ENCODE results near the gene NRTN. TPM values are rescaled to one million over a fixed set of nuclear protein-coding genes. Genes with fewer than 3 reads are reported as not detected.

NRTN gene
- total RNA-seq, 1 experiment from 2014 or later, result 0.80 TPM

DNA sequence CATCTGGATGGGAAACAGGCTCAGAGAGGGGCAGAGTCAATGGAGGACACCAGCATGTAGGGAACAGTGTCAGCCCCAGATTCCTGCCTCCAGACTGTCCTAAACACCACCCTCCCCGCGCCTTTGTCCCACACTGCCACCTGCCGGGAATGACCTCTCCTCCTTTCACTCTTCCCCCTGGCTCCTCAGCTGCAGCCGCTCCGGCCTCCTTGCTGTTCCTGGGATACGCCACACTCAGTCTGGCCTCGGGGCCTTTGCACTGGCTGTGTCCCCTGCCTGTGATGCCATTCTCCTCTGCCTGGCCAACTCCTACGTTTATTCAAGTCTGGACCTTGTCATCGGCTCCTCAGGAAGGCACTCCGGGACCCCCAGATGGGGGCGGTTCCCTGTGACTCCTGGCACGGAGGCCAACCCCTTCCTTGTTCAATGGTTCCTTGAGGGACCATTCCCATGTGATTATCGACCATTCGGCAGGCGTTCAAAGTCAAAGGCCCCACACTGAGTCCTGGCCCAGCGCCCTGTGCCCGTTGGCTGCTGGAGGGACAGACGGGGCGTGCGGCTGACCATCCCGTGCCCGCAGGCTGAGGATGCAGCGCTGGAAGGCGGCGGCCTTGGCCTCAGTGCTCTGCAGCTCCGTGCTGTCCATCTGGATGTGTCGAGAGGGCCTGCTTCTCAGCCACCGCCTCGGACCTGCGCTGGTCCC is 18.9 kb downstream of the NRTN start:
- CTCF ChIA-PET, result interaction anchor here (1.0 to 1.4 kb wide), 2 partner anchors 17 to 19 kb away, joined by 4 to 5 read pairs; partner anchors contain the start of gene NRTN
- no peaks in the 10 kb centered on the region for H3K36me3 ChIP-seq (ENCODE audit: control insufficient read depth, insufficient read depth, low read length)
- POLR2A ChIA-PET, result no interaction called here
- no peak overlapping the region for H3K27ac ChIP-seq (ENCODE audit: low read length)
- in situ Hi-C loops (cut with HindIII; ENCODE audit: low pct_unique_long_range_greater_than_20kb, low sequenced_read_pairs), result no loop called here
- BruUV-seq (replicated peaks), result no TSS peak
- no peaks in the 10 kb centered on the region for H3K9me3 ChIP-seq (ENCODE audit: control insufficient read depth, insufficient read depth, low read depth, low read length)
- ATAC-seq (peak; percentile 74), DNase-seq (ENCODE audit: low read depth, low spot score) (no peak)
- intact Hi-C loops (cut with micrococcal nuclease; ENCODE audit: unreplicated experiment), result no loop called here
- no peaks in the 10 kb centered on the region for H3K27me3 ChIP-seq (ENCODE audit: control insufficient read depth, insufficient read depth, low read length)
- H3K4me1 ChIP-seq (ENCODE audit: control insufficient read depth, insufficient read depth, low read length), result peaks cover 8% of the 10 kb centered on the region
- H3K4me3 ChIP-seq (ENCODE audit: low read depth in 2 of 2, low read length in 2 of 2), result no peak overlapping the region
- TF ChIP-seq POLR2AphosphoS5 (IDR thresholded peaks at IDR 0.05; ENCODE audit: low read depth, low read length) (no peak), TCF7L2 (IDR thresholded peaks at IDR 0.05; ENCODE audit: low read depth, low read length) (no peak), CTCF (IDR thresholded peaks at IDR 0.05) (peak; percentile 78; the same call in 1 of the 2 replicates), REST (IDR thresholded peaks at IDR 0.05; ENCODE audit: insufficient read depth in 1 of 2, low read depth in 2 of 2, low read length in 1 of 2) (no peak), SIN3A (IDR thresholded peaks at IDR 0.05; ENCODE audit: borderline replicate concordance, insufficient read depth, low read depth, low read length) (no peak)

DNA sequence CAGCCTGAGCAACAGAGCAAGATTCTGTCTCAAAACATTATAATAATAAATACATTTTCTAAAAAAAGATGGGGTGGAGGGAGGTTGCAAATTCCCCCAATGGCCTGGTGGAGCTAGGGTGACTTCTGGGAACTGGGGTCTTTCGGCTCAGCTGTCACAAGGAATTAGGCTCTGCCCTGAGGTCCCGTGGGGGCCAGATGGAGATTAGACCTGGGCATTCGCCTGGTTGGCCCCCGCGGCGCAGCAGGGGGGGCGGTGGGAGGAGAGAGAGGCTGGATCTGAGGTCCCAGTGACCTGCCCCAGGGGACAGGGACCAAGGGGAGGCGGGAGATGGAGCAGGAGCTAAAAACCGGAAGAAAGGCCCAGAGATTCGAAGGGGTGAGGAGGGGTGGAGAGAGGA is 19.9 kb downstream of the NRTN start:
- ChIA-PET CTCF (interaction anchor here (0.5 to 1.4 kb wide), 4 partner anchors 20 to 75 kb away, joined by 5 to 16 read pairs (median 10); partner anchors contain the start of gene NRTN), POLR2A (interaction anchor here (0.5 kb wide), 1 partner anchor 106 kb away, joined by 3 read pairs; no protein-coding TSS in a partner anchor)
- peaks cover 8% of the 10 kb centered on the region for H3K4me1 ChIP-seq (ENCODE audit: control insufficient read depth, insufficient read depth, low read length)
- H3K9me3 ChIP-seq (ENCODE audit: control insufficient read depth, insufficient read depth, low read depth, low read length), result no peaks in the 10 kb centered on the region
- no TSS peak for BruUV-seq (replicated peaks)
- no peak overlapping the region for H3K4me3 ChIP-seq (ENCODE audit: low read depth in 2 of 2, low read length in 2 of 2)
- ATAC-seq, result no peak
- H3K27me3 ChIP-seq (ENCODE audit: control insufficient read depth, insufficient read depth, low read length), result no peaks in the 10 kb centered on the region
- TF ChIP-seq SIN3A (IDR thresholded peaks at IDR 0.05; ENCODE audit: borderline replicate concordance, insufficient read depth, low read depth, low read length), result no peak
- no peak for TF ChIP-seq POLR2AphosphoS5 (IDR thresholded peaks at IDR 0.05; ENCODE audit: low read depth, low read length)
- TF ChIP-seq REST (IDR thresholded peaks at IDR 0.05; ENCODE audit: insufficient read depth in 1 of 2, low read depth in 2 of 2, low read length in 1 of 2), result no peak
- no peak for TF ChIP-seq CTCF (IDR thresholded peaks at IDR 0.05)
- TF ChIP-seq TCF7L2 (IDR thresholded peaks at IDR 0.05; ENCODE audit: low read depth, low read length), result no peak
- H3K36me3 ChIP-seq (ENCODE audit: control insufficient read depth, insufficient read depth, low read length), result no peaks in the 10 kb centered on the region
- no peak for DNase-seq (ENCODE audit: low read depth, low spot score)
- H3K27ac ChIP-seq (ENCODE audit: low read length), result no peak overlapping the region
- in situ Hi-C loops (cut with HindIII; ENCODE audit: low pct_unique_long_range_greater_than_20kb, low sequenced_read_pairs) (no loop called here), intact Hi-C loops (cut with micrococcal nuclease; ENCODE audit: unreplicated experiment) (no loop called here)
